ENCODE results near the gene RABAC1. TPM values are rescaled to one million over a fixed set of nuclear protein-coding genes. Genes with fewer than 3 reads are reported as not detected.
"Not testable (repeated sequence)": the region's sequence is repeated elsewhere in the genome, so short reads cannot be mapped to it uniquely, and the experiment has no call there.

RABAC1 gene
- total RNA-seq, 1 donor from 2014 or later, result 360 TPM

- H3K9me3 ChIP-seq, result no peaks in the 10 kb centered on the region
- H3K4me3 ChIP-seq, result no peak overlapping the region
- H3K36me3 ChIP-seq, result no peaks in the 10 kb centered on the region
- TF ChIP-seq CTCF (IDR thresholded peaks at IDR 0.05), result no peak
- H3K27ac ChIP-seq, result no peak overlapping the region
- DNase-seq (ENCODE audit: low spot score in 2 of 2), result no peak
- H3K27me3 ChIP-seq, result peaks cover 17% of the 10 kb centered on the region
- intact Hi-C loops (cut with DNase I), result no loop called here
- peaks cover 5 to 13% of the 10 kb centered on the region in 2 donors for H3K4me1 ChIP-seq
These were observed 17.5 kb downstream of the RABAC1 start for GRCh38 chr19:41941410-41942202.

GRCh38 chr19:41940731-41941409 lies 18.3 kb downstream of the RABAC1 start:
- Histone ChIP-seq H3K4me3 (peak overlapping the region; percentile 43 to 58), H3K27ac (no peak overlapping the region), H3K9me3 (no peaks in the 10 kb centered on the region), H3K36me3 (no peaks in the 10 kb centered on the region), H3K4me1 (peaks cover 5 to 13% of the 10 kb centered on the region in 2 donors), H3K27me3 (peaks cover 17% of the 10 kb centered on the region)
- DNase-seq (ENCODE audit: low spot score in 2 of 2), result no peak
- intact Hi-C loops (cut with DNase I), result no loop called here
- no peak for TF ChIP-seq CTCF (IDR thresholded peaks at IDR 0.05)

- H3K27ac ChIP-seq, result no peak overlapping the region
These were observed 19.0 kb downstream of the RABAC1 start for GRCh38 chr19:41939861-41940730.

GRCh38 chr19:41939209-41939608 lies 19.9 kb downstream of the RABAC1 start:
- H3K9me3 ChIP-seq; H3K4me3 ChIP-seq; H3K27ac ChIP-seq; DNase-seq (ENCODE audit: low spot score in 2 of 2); intact Hi-C loops (cut with DNase I); H3K36me3 ChIP-seq: not testable (repeated sequence)
- Histone ChIP-seq H3K27me3 (peaks cover 17% of the 10 kb centered on the region), H3K4me1 (peaks cover 5 to 13% of the 10 kb centered on the region in 2 donors)

More at GRCh38 chr19:41939861-41940730, 19.0 kb downstream of the RABAC1 start:
- peak overlapping the region; percentile 43 to 58 for H3K4me3 ChIP-seq
- DNase-seq (ENCODE audit: low spot score in 2 of 2), result no peak
- H3K4me1 ChIP-seq, result peaks cover 5 to 13% of the 10 kb centered on the region in 2 donors
- H3K9me3 ChIP-seq, result no peaks in the 10 kb centered on the region
- intact Hi-C loops (cut with DNase I), result no loop called here
- no peaks in the 10 kb centered on the region for H3K36me3 ChIP-seq
- peaks cover 17% of the 10 kb centered on the region for H3K27me3 ChIP-seq
- TF ChIP-seq CTCF (IDR thresholded peaks at IDR 0.05), result no peak

GRCh38 chr19:41937525-41938468 lies 21.3 kb downstream of the RABAC1 start:
- TF ChIP-seq CTCF (IDR thresholded peaks at IDR 0.05), result no peak
- no peak for DNase-seq (ENCODE audit: low spot score in 2 of 2)
- Histone ChIP-seq H3K27ac (no peak overlapping the region), H3K4me3 (no peak overlapping the region), H3K27me3 (peaks cover 25% of the 10 kb centered on the region), H3K36me3 (no peaks in the 10 kb centered on the region), H3K9me3 (no peaks in the 10 kb centered on the region), H3K4me1 (peaks cover 5 to 13% of the 10 kb centered on the region in 2 donors)
- intact Hi-C loops (cut with DNase I), result no loop called here

Data from ascending aorta (tissue), 2 donors.